ENCODE results near the gene FASN.

FASN gene

DNA sequence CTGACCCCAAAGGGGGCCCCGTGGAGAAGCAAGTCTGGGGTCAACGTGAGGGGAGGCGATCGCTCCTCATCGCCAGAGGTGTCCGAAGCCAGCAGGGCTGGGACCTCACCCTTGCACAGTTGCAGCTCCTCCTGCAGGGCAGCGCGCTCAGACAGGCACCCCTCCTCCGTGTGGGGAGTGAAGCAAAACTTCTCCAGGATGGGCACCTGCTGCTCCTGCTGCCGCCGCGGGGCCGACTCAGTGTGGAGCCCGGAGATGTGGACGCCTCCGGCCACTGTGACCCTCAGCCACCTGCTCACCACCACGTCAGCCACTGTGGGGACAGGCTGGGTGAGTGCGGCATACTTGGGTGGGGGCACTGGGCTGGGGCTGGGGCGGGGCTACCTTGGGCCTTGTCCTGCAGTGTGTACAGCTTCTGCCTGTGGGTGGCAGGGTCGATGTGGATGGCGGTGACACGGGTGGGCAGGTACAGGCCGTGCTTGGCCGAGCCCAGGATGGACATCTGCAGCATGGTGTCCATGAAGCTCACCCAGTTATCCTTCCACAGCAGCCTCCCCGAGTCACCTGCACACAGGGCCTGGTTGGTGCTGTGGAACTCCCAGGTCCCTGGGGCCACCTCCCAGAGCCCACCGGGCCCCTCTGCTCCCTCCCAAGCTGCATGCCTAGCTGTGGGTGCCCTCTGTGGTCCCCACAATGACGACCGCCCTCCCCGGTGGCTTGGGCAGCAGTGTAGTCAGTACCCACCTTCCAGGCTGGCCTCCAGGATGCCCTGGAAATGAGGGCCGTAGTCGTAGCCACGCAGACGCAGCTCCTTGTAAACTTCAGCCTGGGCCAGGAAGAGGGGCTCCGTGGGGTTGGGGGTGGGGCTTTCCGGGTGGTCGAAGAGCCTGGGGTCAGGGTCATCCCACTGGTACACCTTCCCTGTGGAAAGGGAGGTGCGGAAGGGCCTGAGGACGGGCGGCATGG lies 10.8 kb downstream of the FASN start:
- Histone ChIP-seq H3K27me3 (ENCODE audit: control insufficient read depth, insufficient read depth, low read length) (no peaks in the 10 kb centered on the region), H3K9ac (ENCODE audit: low read length) (no peak overlapping the region), H3K36me3 (ENCODE audit: control insufficient read depth, insufficient read depth, low read length) (peaks cover 26% of the 10 kb centered on the region), H3K4me1 (ENCODE audit: control insufficient read depth, insufficient read depth, low read length) (no peaks in the 10 kb centered on the region), H3K4me3 (ENCODE audit: low read length) (no peak overlapping the region), H3K27ac (ENCODE audit: low read depth, low read length) (no peak overlapping the region)

DNA sequence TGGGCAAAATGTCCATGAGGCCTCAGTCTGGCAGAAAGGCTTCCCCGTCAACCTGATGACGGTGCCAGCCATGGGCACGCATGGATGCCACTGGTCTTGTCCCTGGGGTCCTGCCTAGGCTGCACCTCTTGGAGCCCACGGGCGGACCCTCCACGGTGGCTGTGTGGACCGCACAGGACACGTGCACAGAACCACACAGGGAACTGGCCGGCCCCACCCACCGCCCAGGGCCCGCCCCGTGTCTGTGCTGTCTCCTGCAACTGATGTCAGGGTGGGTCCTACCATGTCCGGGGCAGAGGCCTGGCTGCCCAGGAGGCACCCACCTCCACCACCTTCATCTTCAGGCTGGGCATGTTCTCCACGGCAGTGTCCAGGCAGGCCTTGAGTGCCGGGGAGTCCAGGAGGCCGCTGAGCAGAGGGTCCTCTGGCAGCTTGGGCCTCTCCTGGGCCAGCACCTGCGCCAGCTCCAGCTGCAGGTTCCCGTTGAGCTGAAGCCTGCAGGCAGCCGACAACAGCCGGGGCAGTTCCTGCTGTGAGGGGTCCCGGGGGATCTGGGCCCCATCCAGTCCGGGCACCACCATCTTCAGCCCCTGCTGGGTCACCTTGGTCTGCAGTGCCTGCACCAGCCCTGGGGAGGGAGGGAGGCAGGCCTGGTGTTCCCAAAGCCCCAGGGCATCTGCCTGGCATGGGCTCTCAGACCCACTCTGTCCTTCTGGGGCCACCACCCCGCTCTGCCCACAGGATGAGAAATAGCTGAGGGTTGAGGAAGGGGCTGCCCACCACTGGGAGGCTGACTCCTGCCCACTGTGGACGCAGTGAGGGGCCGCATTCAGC lies 11.9 kb downstream of the FASN start:
- H3K36me3 ChIP-seq (ENCODE audit: control insufficient read depth, insufficient read depth, low read length) = peaks cover 24% of the 10 kb centered on the region
- H3K4me1 ChIP-seq (ENCODE audit: control insufficient read depth, insufficient read depth, low read length) = no peaks in the 10 kb centered on the region
- H3K9ac ChIP-seq (ENCODE audit: low read length) = no peak overlapping the region
- no peak overlapping the region for H3K27ac ChIP-seq (ENCODE audit: low read depth, low read length)
- H3K4me3 ChIP-seq (ENCODE audit: low read length) = no peak overlapping the region
- no peaks in the 10 kb centered on the region for H3K27me3 ChIP-seq (ENCODE audit: control insufficient read depth, insufficient read depth, low read length)

DNA sequence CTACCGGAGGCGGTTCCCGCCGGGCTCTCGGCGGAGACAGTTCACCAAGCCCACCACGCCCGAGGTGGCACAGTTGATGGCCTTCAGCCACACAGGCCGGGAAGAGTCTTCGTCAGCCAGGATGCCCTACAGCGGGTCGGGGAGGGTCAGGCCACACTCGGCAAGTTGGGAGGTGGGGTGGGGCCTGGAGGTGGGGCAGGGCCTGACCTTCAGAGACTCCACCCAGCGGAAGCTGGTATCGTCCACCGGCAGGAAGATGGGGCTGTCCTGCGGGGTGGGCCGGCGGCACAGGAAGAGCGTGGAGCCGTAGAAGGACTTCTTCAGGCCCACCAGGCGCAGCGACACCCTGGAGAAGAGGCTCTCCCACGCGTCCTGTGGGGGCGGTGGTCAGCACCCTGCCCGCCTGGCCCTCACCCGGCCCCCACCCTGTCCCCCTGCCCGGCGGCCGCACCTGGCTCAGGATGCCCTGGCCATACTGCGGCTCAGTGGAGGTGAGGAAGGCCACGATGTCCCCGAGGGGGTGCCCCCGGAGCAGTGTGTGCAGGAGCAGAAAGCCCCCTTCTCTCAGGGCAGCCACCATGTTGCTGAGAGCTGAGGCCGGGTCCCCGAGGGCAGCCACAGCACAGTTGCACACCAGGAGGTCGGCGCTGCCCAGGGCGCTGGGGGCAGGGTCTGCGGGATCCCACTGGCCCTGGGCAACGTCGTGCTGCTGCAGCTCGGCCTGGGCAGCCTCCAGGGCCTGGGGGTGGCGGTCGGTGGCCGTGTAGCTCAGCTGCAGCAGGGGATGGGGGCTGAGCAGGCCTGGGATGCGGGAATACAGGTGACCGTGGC lies 12.8 kb downstream of the FASN start:
- Histone ChIP-seq H3K27me3 (ENCODE audit: control insufficient read depth, insufficient read depth, low read length) (no peaks in the 10 kb centered on the region), H3K4me3 (ENCODE audit: low read length) (no peak overlapping the region), H3K36me3 (ENCODE audit: control insufficient read depth, insufficient read depth, low read length) (peaks cover 26% of the 10 kb centered on the region), H3K27ac (ENCODE audit: low read depth, low read length) (no peak overlapping the region), H3K9ac (ENCODE audit: low read length) (no peak overlapping the region), H3K4me1 (ENCODE audit: control insufficient read depth, insufficient read depth, low read length) (no peaks in the 10 kb centered on the region)

DNA sequence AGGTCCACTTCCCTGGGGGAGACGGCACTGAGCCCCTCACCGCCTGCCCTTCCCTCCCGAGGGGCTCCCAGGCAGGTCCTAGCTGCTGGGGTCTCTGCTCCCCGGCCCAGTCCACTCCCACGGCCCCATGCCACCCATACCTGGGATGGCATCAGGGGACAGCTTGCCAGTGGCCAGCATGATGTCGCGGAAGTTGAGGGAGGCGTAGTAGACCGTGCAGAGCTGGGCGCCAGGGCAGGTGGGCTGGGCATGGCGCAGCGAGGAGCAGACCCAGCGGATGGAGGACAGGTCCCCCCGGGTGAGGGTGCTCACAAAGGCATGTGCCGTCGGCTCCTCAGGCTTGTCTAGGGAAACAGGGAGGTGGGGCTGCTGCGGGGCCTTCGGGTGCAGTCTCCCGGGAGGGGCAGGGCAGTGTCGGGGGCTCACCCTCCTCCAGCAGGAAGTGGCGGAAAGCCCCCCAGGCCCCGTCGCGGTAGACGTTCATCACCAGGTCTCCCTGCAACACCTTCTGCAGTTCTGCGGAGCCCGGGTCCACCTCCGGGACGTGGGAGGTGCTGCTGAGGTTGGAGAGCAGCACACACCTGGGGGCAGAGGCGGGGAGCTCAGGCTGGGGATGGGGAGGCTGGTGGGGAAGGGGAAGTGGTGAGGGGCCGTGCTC lies 13.5 kb downstream of the FASN start:
- Histone ChIP-seq H3K27ac (ENCODE audit: low read depth, low read length) (no peak overlapping the region), H3K4me1 (ENCODE audit: control insufficient read depth, insufficient read depth, low read length) (no peaks in the 10 kb centered on the region), H3K36me3 (ENCODE audit: control insufficient read depth, insufficient read depth, low read length) (peaks cover 23% of the 10 kb centered on the region), H3K4me3 (ENCODE audit: low read length) (no peak overlapping the region), H3K27me3 (ENCODE audit: control insufficient read depth, insufficient read depth, low read length) (no peaks in the 10 kb centered on the region), H3K9ac (ENCODE audit: low read length) (no peak overlapping the region)

DNA sequence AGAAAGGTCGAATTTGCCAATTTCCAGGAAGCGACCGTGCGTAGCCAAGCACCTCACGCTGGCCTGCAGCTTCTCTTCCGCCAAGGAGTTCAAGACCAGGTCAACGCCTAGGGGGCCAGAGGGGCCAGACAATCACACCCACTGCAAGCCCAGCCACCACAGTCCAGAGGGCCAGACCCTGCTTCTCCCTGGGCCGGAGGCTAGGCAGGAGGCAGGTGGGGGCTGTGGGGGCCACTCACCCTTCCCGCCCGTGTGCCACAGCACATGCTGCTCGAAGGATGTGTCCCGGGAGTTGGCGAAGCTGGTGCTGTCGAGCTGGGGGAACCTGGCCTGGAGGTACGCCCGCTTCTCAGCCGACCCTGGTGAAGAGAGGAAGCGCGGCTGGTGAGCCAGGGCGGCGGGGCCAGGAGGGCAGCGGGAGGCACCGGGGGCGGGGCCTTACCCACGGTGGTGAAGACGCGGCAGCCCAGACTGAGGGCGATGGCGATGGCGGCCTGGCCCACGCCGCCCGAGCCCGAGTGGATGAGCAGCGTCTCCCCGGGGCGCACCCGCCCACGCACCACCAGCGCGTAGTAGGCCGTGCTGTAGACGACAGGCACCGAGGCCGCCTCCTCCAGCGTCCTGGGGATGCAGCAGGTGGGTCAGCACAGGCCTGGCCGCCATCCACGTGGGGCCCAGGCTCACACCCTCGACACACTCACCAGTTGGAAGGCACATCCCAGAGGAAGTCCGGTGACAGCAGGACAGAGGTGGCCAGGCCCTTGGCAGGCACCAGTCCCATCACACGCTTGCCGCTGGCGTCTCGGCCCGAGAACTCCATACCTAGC lies 14.3 kb downstream of the FASN start:
- Histone ChIP-seq H3K4me1 (ENCODE audit: control insufficient read depth, insufficient read depth, low read length) (no peaks in the 10 kb centered on the region), H3K9ac (ENCODE audit: low read length) (no peak overlapping the region), H3K4me3 (ENCODE audit: low read length) (no peak overlapping the region), H3K27me3 (ENCODE audit: control insufficient read depth, insufficient read depth, low read length) (no peaks in the 10 kb centered on the region), H3K36me3 (ENCODE audit: control insufficient read depth, insufficient read depth, low read length) (peaks cover 26% of the 10 kb centered on the region), H3K27ac (ENCODE audit: low read depth, low read length) (no peak overlapping the region)

DNA sequence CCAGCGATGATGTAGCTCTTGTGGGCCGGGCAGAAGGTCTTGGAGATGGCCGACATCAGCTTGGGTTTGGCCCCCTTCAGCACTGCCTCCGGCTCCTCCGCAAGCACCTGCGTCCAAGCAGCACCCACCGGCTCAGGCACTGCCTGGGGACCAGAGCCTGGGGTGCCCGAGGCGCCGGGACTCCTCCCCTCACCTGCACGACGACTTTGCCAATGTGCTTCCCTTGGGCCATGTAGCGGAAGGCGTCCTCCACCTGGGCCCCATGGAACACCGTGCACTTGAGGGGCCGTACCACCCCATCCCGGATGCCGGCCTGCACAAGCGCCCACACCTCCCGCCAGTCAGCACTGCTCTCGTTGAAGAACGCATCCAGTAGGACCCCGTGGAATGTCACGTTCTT lies 15.0 kb downstream of the FASN start:
- Histone ChIP-seq H3K36me3 (ENCODE audit: control insufficient read depth, insufficient read depth, low read length) (peaks cover 19% of the 10 kb centered on the region), H3K9ac (ENCODE audit: low read length) (no peak overlapping the region), H3K27me3 (ENCODE audit: control insufficient read depth, insufficient read depth, low read length) (no peaks in the 10 kb centered on the region), H3K27ac (ENCODE audit: low read depth, low read length) (no peak overlapping the region), H3K4me1 (ENCODE audit: control insufficient read depth, insufficient read depth, low read length) (no peaks in the 10 kb centered on the region), H3K4me3 (ENCODE audit: low read length) (no peak overlapping the region)

DNA sequence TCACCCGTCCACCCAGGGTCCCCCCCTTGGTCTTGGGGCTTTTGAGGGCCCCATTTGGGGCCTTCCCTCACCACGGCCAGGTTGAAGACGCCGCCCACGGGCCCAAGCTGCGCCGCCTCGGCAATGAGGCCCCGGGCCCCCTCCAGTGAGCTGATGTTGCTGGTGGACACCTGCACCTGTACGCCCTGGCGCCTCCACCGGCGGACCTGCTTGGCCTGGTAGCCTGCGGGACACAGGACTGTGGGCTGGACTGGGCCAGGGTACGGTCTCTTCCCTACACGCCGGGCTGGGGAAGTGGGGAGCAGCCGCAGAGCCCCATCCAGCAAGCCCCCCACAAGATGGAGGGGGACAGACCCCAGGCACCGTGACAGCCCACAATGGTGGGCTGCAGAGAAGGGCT lies 15.6 kb downstream of the FASN start:
- Histone ChIP-seq H3K9ac (ENCODE audit: low read length) (no peak overlapping the region), H3K4me1 (ENCODE audit: control insufficient read depth, insufficient read depth, low read length) (no peaks in the 10 kb centered on the region), H3K27ac (ENCODE audit: low read depth, low read length) (no peak overlapping the region), H3K36me3 (ENCODE audit: control insufficient read depth, insufficient read depth, low read length) (peaks cover 18% of the 10 kb centered on the region), H3K4me3 (ENCODE audit: low read length) (no peak overlapping the region), H3K27me3 (ENCODE audit: control insufficient read depth, insufficient read depth, low read length) (no peaks in the 10 kb centered on the region)

DNA sequence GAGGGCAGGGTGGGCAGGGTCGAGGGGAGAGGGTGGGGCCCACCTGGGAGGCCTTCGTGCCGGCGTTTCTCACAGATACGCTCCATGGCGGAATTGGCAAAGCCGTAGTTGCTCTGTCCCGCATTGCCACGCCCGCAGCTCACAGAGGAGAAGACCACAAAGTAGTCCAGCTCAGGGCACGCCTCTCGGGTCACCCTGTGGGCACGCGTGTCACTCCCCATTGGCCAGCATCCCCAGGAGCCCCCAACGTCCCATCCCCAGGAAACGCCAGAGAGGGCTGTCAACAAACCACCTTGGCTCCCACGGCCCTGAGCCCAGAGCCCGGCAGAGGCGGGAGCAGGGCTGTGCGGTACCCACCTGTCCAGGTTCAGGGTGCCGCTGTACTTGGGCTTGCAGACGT lies 16.1 kb downstream of the FASN start:
- no peaks in the 10 kb centered on the region for H3K4me1 ChIP-seq (ENCODE audit: control insufficient read depth, insufficient read depth, low read length)
- no peak overlapping the region for H3K27ac ChIP-seq (ENCODE audit: low read depth, low read length)
- no peak overlapping the region for H3K9ac ChIP-seq (ENCODE audit: low read length)
- H3K27me3 ChIP-seq (ENCODE audit: control insufficient read depth, insufficient read depth, low read length) = no peaks in the 10 kb centered on the region
- no peak overlapping the region for H3K4me3 ChIP-seq (ENCODE audit: low read length)
- H3K36me3 ChIP-seq (ENCODE audit: control insufficient read depth, insufficient read depth, low read length) = peaks cover 15% of the 10 kb centered on the region

DNA sequence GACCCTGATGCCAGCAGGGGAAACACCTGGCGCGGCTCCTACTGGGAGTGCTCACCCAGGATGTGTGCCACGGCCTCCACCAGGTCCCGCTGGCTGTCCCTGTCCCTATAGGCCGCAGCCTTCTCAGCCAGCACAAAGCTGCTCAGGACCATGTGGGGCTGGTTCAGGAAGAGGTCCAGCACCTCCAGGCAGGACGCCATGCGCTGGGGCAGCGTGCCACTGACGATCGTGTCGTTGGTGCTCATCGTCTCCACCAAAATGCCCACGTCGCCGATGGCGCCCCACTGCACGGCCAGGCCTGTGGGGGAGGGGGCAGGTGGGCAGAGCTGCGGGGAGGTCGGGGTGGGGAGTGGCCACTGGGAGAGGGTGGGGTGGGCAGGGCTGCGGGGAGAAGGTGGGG lies 16.5 kb downstream of the FASN start:
- Histone ChIP-seq H3K36me3 (ENCODE audit: control insufficient read depth, insufficient read depth, low read length) (peaks cover 15% of the 10 kb centered on the region), H3K4me3 (ENCODE audit: low read length) (no peak overlapping the region), H3K27me3 (ENCODE audit: control insufficient read depth, insufficient read depth, low read length) (no peaks in the 10 kb centered on the region), H3K9ac (ENCODE audit: low read length) (no peak overlapping the region), H3K4me1 (ENCODE audit: control insufficient read depth, insufficient read depth, low read length) (no peaks in the 10 kb centered on the region), H3K27ac (ENCODE audit: low read depth, low read length) (no peak overlapping the region)

DNA sequence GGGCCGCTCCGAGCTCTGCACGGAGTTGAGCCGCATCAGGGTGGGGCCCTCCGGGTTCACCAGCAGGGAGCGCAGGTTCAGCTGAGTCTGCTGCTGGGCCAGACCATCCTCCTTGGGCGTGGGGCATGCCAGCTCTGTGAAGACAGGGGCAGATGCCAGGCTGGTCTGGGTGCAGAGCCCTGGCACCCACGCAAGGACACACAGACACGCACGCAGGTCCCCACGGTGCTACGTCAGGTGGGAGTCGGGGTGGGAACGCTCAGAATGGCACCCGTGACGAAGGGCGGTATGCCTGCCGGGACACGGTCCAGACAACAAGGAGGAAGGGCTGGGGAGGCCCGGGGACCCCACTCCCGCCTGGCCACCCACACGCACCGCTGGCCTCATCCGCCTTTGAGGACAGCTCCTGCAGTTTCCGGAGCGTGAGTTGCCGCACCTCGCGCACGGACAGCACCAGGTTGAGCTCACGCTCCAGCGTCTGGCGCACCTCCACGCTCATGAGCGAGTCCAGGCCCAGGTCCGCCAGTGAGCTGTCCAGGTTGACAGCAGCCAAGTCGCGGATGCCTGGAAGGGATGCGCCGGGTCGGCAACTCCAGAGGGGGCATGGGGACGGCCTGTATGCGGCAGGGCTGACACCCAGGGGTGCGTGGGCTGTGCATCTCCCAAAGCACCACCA lies 17.1 kb downstream of the FASN start:
- Histone ChIP-seq H3K27me3 (ENCODE audit: control insufficient read depth, insufficient read depth, low read length) (no peaks in the 10 kb centered on the region), H3K4me3 (ENCODE audit: low read length) (no peak overlapping the region), H3K9ac (ENCODE audit: low read length) (no peak overlapping the region), H3K4me1 (ENCODE audit: control insufficient read depth, insufficient read depth, low read length) (no peaks in the 10 kb centered on the region), H3K36me3 (ENCODE audit: control insufficient read depth, insufficient read depth, low read length) (peaks cover 15% of the 10 kb centered on the region), H3K27ac (ENCODE audit: low read depth, low read length) (no peak overlapping the region)

All from rectal smooth muscle tissue (tissue), 1 donor.